Measurements from ENCODE around the gene GLDC.
"Not testable (repeated sequence)": the region's sequence is repeated elsewhere in the genome, so short reads cannot be mapped to it uniquely, and the experiment has no call there.

Gene GLDC

GRCh38 chr9:6562871-6563430, 82.6 kb downstream of the GLDC start:
- DNase-seq, result no peak

GRCh38 chr9:6562201-6562600, 83.3 kb downstream of the GLDC start:
- no peak for DNase-seq

- DNase-seq, result no peak
Measured at GRCh38 chr9:6557883-6558616, 87.5 kb downstream of the GLDC start.

GRCh38 chr9:6553866-6554265, 91.7 kb downstream of the GLDC start:
- no peak for DNase-seq

- no peak for DNase-seq
Measured at GRCh38 chr9:6552498-6553121, 92.9 kb downstream of the GLDC start.

GRCh38 chr9:6552033-6552432, 93.5 kb downstream of the GLDC start:
- no peak for DNase-seq

GRCh38 chr9:6551136-6551535, 94.4 kb downstream of the GLDC start:
- DNase-seq, result no peak

GRCh38 chr9:6549106-6549800, 96.3 kb downstream of the GLDC start:
- DNase-seq, result no peak

- DNase-seq, result no peak
Measured at GRCh38 chr9:6545017-6545691, 100.4 kb downstream of the GLDC start.

GRCh38 chr9:6543204-6543603, 102.3 kb downstream of the GLDC start:
- DNase-seq, result no peak

- DNase-seq, result not testable (repeated sequence)
Measured at GRCh38 chr9:6542617-6543016, 102.9 kb downstream of the GLDC start.

GRCh38 chr9:6538666-6539071, 106.9 kb downstream of the GLDC start:
- no peak for DNase-seq

GRCh38 chr9:6535594-6535993, 109.9 kb downstream of the GLDC start:
- DNase-seq, result no peak

GRCh38 chr9:6525326-6526045, 120.0 kb downstream of the GLDC start:
- DNase-seq, result no peak

GRCh38 chr9:6522263-6522662, 123.3 kb downstream of the GLDC start:
- no peak for DNase-seq

GRCh38 chr9:6512085-6512657, 133.4 kb downstream of the GLDC start:
- DNase-seq, result no peak

GRCh38 chr9:6506571-6506970, 139.0 kb downstream of the GLDC start:
- DNase-seq, result no peak

- no peak for DNase-seq
Measured at GRCh38 chr9:6502399-6502798, 143.1 kb downstream of the GLDC start.

GRCh38 chr9:6501526-6502210, 143.9 kb downstream of the GLDC start:
- no peak for DNase-seq

GRCh38 chr9:6498982-6499381, 146.5 kb downstream of the GLDC start:
- no peak for DNase-seq

- no peak for DNase-seq
Measured at GRCh38 chr9:6495466-6495865, 150.1 kb downstream of the GLDC start.

GRCh38 chr9:6490863-6491262, 154.7 kb downstream of the GLDC start:
- DNase-seq, result no peak
